Measurements from ENCODE around the gene LGALS9C. TPM values are rescaled to one million over a fixed set of nuclear protein-coding genes. Genes with fewer than 3 reads are reported as not detected.
"Not testable (repeated sequence)": the region's sequence is repeated elsewhere in the genome, so short reads cannot be mapped to it uniquely, and the experiment has no call there.

Gene LGALS9C
- total and polyA plus RNA-seq, 5 experiments from 2014 or later, result not detected

DNA sequence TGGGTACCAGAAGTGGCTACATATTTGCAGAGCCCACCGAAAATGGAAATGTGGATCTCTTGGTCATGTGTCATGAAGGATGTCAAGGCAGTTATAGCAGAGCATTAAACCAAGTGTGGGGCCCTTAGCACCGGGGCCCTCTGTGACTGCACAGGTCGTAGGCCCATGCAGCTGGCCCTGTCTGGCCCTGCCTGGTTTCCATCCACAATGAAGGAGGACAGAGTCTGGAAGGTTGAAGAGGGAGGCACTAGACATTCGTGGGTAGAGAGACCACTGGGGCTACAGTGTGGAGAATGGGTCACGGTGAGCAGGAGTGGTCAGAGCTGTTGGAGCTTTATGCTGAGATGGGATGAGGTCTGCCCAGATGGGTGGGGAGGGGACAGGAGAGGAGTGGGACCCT is 9.6 kb upstream of the LGALS9C start:
- ATAC-seq, POLR2A ChIA-PET, H3K4me1 Mint-ChIP-seq, H3K4me3 Mint-ChIP-seq, H3K27me3 Mint-ChIP-seq, DNase-seq, H3K27ac Mint-ChIP-seq, H3K36me3 Mint-ChIP-seq, H3K9me3 Mint-ChIP-seq: not testable (repeated sequence)

DNA sequence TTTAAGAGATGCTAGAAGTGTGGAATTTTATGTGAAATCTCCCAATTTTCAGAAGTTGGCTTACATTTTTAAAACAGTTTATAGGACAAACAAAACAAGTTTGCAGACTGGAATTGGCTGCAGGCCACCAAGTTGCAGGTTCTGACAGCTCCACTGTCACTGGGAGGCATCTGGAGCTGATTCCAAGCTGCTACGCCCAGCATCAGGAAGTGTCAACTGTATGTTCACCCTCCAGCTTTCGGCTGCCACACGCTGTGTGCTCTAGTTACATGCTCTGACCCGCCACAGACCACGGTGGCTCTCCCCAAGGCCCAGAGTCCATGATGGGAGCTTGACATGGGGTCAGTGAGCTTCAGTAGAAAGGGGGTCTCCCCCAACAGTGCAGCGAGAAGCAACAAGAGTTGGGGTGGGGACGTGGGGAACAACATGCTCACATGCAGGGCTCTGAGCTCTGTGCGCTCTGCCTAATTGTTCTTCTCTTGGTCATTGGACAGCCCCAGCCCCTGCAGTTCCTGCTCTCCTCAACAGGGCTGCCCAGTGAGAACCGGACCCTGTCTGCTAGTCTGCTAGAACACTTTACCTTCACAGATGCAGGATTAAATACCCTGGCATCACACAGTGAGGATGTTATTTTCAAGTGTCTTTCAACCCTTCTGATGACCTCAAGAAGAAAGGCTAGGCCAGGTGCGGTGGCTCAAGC is 8.0 kb upstream of the LGALS9C start:
- H3K4me1 Mint-ChIP-seq, POLR2A ChIA-PET, H3K27me3 Mint-ChIP-seq, H3K27ac Mint-ChIP-seq, H3K4me3 Mint-ChIP-seq, H3K9me3 Mint-ChIP-seq, ATAC-seq, H3K36me3 Mint-ChIP-seq, DNase-seq: not testable (repeated sequence)

DNA sequence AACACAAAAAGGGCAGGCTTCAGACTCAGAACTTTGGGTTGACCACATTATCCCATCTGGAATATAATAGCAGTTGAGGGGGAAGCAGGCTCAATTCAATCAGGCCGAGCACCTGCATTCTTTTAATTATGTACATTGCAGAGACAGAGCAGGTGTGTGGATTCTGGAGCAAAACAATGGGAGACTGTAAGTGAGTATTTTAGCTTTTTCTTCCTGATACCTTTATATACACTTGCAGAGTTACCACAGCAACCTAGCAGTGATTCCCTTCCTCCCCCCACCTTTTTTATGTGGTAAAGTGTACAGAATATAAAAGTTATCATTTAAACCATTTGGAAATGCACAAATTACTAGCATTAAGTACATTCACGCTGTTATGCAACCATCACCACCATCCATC is 6.8 kb upstream of the LGALS9C start:
- H3K27me3 Mint-ChIP-seq, H3K4me1 Mint-ChIP-seq, H3K9me3 Mint-ChIP-seq, H3K36me3 Mint-ChIP-seq, POLR2A ChIA-PET, DNase-seq, ATAC-seq, H3K27ac Mint-ChIP-seq, H3K4me3 Mint-ChIP-seq: not testable (repeated sequence)

DNA sequence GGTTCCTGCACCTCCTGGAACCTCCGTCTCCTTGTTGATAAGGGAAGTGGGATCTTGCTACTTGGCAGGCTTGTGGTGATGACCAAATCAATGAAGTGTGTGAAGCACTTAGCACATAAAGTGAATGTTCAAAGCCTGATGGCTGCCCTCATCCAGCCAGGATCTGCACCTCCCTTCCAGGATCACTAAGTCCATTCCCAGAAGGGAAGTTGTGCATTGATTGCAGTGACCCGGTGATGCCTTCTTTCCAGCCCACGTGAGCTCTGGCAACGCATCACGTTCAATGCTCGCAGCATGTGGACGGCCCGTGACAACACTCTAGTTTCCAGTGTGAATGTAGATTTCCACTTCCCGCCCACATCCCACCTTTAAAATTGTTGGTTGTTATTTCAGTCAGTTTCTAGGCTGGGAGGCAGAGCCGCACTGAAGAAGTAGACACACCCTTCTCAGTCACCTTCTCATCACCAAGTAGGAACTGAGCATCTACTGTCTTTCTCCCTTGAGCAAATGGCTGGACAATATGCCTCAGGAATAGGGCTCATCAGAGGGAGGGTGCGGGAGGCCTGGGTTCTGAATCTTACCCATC is 6.2 kb upstream of the LGALS9C start:
- ATAC-seq, DNase-seq, POLR2A ChIA-PET, H3K27ac Mint-ChIP-seq, H3K4me3 Mint-ChIP-seq, H3K4me1 Mint-ChIP-seq, H3K36me3 Mint-ChIP-seq, H3K9me3 Mint-ChIP-seq, H3K27me3 Mint-ChIP-seq: not testable (repeated sequence)

DNA sequence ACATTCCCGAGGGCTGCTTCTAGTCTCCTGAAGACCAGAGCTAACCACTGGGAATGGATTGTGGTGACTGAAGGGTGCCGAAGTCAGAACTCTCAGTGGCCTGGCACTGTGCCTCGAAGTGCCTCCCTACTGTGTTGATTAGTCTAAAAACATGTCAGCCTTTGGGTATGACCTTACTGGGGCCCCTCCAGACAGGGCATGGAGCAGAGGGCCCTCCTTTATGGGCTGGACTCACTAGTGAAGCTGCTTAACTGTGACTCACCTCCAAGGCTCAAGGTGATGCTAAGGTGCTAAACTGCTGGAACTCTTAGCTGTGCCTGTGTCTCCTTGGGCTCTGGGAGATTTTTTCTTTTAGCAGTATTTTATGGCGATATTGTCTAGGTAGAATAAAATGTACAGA is 2.6 kb upstream of the LGALS9C start:
- ATAC-seq, H3K4me1 Mint-ChIP-seq, H3K27ac Mint-ChIP-seq, H3K9me3 Mint-ChIP-seq, H3K4me3 Mint-ChIP-seq, H3K27me3 Mint-ChIP-seq, POLR2A ChIA-PET, DNase-seq, H3K36me3 Mint-ChIP-seq: not testable (repeated sequence)

DNA sequence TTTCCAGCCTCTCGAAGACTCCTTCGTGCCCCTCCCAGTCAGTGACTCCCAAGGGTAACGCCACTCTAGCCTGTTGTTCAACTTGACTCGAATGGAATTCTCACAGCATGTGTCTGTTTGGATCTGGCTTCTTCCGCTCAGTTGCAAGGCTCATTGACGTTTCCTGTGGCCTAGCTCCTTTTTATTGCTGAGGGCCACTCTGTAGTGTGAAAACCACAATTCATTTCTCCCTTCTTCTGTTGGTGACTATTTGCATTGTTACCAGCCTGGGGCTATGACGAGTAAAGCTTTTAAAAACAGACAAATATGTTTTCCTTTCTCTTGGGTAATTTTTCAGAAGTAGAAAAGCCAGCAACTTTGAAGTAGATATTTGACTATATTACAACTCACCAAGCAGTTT is 1.8 kb upstream of the LGALS9C start:
- peak in 1 of 10 donors; percentile 13 for DNase-seq
- H3K4me1 Mint-ChIP-seq, POLR2A ChIA-PET, ATAC-seq, H3K36me3 Mint-ChIP-seq, H3K4me3 Mint-ChIP-seq, H3K27me3 Mint-ChIP-seq, H3K9me3 Mint-ChIP-seq, H3K27ac Mint-ChIP-seq: not testable (repeated sequence)

DNA sequence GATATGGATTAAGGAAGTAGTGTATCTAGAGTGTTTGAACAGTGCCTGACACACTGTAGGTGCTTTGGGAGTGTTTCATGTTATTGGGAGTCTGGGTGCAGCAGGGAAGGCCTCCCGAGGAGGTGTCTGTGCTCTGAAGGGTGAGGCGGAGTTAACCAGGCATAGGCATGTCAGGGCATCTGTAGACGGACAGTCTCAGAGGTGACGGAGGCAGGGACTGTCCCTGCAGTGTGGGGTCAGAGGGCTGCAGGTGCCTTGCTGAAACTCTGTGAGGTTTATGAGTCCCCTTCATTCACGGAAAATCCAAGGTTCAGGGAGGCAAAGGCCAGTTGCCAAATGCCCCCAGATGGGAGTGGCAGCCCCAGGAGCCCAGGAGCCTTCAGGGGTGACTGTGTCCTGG is 778 bp downstream of the LGALS9C start:
- not testable (repeated sequence) for ATAC-seq

DNA sequence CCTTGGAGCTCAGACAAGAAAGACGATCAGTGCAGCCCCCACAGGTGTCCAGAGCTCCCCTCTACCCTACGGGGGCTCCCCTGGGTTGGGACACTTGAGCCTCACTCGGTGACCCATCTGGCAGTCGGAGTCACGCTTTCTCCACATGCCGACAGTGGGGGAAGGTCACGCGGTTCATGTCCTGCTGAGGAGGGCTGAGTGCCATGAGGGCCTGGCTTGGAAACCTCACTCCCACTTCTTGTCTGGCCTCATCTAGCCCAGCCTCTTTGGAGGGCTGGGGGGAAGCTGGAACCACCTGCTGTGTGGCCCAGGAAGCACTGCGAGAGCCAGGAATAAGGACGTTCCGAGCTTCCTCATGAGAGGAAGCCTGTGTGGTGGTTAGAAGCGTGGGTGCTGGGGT is 1.8 kb downstream of the LGALS9C start:
- H3K27ac Mint-ChIP-seq, H3K27me3 Mint-ChIP-seq, H3K9me3 Mint-ChIP-seq, H3K4me1 Mint-ChIP-seq, POLR2A ChIA-PET, H3K4me3 Mint-ChIP-seq, ATAC-seq, H3K36me3 Mint-ChIP-seq: not testable (repeated sequence)
- peak in 1 of 10 donors; percentile 43 for DNase-seq

More for the DNA sequence above, 778 bp downstream of the LGALS9C start:
- H3K27me3 Mint-ChIP-seq, POLR2A ChIA-PET, H3K9me3 Mint-ChIP-seq, H3K4me1 Mint-ChIP-seq, H3K4me3 Mint-ChIP-seq, DNase-seq, H3K27ac Mint-ChIP-seq, H3K36me3 Mint-ChIP-seq: not testable (repeated sequence)

DNA sequence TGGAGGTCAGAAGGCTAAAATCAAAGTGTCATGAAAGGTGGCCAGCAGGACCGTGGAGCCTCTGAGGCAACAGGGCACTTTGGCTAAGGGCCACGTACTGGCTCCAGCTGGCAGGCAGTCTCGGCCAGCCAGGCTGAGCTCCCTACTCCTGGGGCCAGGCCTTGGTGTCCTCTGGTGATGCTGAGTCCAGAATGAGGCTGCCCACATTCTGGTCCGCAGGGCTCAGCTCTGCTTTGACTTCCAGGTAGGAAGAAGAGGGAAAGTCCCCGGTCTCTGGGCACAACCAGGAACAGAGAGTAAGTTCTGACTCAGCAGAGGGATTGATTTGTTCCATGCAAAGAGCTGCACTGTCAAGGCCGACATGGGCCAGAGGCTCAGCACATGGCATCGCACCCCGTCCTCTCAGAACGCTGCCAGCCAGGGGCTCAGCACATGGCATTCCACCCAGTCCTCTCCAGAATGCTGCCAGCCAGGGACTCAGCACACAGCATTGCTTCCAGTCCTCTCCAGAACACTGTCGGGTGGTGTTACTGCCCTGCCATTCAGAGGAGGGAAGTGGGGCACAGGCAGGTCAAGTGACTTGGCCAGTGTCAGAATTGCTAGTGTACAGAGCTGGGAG is 2.5 kb downstream of the LGALS9C start:
- H3K9me3 Mint-ChIP-seq, ATAC-seq, H3K4me1 Mint-ChIP-seq, POLR2A ChIA-PET, H3K27ac Mint-ChIP-seq, H3K4me3 Mint-ChIP-seq, H3K27me3 Mint-ChIP-seq, H3K36me3 Mint-ChIP-seq: not testable (repeated sequence)
- DNase-seq, result peak in 1 of 10 donors; percentile 4

DNA sequence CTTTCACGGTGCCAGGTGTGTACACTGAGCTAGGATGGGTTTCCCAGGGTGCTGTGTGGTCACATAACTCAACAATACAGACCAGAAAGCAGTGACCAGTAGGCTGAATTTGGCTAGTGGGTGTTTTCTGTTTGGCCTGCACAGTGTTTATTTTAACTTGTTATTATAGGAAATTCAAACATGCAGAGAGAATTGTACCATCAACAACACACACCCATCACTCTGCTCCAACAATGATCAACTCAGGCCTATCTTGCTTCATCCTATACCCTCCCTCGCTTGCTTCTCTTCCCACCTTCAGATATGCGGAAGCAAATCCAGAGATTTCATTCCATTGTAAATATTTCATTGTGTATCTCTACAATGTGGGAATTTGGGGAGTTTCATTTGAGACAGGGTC is 5.2 kb downstream of the LGALS9C start:
- H3K9me3 Mint-ChIP-seq, POLR2A ChIA-PET, H3K4me1 Mint-ChIP-seq, H3K36me3 Mint-ChIP-seq, DNase-seq, H3K27ac Mint-ChIP-seq, H3K4me3 Mint-ChIP-seq, H3K27me3 Mint-ChIP-seq, ATAC-seq: not testable (repeated sequence)

DNA sequence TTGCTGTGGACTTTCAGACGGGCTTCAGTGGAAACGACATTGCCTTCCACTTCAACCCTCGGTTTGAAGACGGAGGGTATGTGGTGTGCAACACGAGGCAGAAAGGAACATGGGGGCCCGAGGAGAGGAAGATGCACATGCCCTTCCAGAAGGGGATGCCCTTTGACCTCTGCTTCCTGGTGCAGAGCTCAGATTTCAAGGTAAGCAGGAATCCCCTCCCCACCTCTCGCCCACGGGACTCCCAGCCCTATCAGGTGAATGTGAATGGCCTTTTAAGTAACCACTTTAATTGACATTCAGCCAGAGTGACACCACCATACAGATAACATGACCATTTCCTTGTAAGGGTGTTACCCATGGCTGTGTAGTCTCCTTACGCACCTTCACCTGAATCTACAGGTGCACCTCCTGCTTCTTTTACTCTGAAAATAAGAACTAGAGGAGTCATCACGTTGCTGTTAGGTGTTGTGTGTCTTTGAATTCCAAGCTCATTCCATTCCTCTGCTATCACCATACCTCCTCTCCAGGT is 9.4 kb downstream of the LGALS9C start:
- H3K27me3 Mint-ChIP-seq, ATAC-seq, H3K9me3 Mint-ChIP-seq, H3K36me3 Mint-ChIP-seq, DNase-seq, H3K27ac Mint-ChIP-seq, H3K4me1 Mint-ChIP-seq, H3K4me3 Mint-ChIP-seq, POLR2A ChIA-PET: not testable (repeated sequence)

DNA sequence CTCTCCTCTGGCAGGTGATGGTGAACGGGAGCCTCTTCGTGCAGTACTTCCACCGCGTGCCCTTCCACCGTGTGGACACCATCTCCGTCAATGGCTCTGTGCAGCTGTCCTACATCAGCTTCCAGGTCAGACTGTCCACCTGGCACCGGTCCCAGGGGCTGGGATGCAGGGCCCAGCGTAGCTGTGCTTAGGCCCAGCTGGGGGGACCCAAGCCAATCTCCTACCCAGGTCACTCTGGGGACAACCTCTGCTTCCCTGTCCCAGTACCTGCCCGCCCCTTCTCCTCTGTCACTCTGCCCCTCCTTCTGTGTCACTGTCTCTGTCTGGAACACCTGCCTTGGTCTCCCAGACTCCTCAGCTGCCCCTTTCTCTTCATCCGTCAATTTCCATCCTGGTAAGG is 11.0 kb downstream of the LGALS9C start:
- H3K9me3 Mint-ChIP-seq, H3K4me3 Mint-ChIP-seq, H3K27me3 Mint-ChIP-seq, H3K4me1 Mint-ChIP-seq, H3K36me3 Mint-ChIP-seq, POLR2A ChIA-PET, ATAC-seq: not testable (repeated sequence)
- DNase-seq, result peak in 1 of 10 donors; percentile 10
- peak overlapping the region in 1 of 10 donors; percentile 53 for H3K27ac Mint-ChIP-seq

DNA sequence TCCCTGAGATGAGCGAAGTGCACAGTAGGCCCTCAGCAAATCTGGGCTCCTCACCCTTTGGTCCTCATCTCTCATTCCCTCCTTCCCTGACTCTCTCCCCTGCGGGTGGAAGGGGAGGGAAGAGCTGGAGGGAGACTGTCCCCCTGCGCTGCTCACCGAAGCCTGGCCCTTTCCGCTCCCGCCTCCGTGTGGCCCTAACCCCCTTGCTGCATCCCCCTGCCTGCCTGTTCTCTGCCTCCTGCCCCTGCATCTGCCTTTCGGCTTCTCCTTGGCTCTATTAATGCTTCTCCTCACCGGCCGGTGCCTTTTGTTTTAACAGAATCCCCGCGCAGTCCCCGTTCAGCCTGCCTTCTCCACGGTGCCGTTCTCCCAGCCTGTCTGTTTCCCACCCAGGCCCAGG is 12.0 kb downstream of the LGALS9C start:
- H3K4me3 Mint-ChIP-seq, POLR2A ChIA-PET, ATAC-seq, H3K36me3 Mint-ChIP-seq, H3K27ac Mint-ChIP-seq, H3K27me3 Mint-ChIP-seq, H3K4me1 Mint-ChIP-seq, DNase-seq, H3K9me3 Mint-ChIP-seq: not testable (repeated sequence)

DNA sequence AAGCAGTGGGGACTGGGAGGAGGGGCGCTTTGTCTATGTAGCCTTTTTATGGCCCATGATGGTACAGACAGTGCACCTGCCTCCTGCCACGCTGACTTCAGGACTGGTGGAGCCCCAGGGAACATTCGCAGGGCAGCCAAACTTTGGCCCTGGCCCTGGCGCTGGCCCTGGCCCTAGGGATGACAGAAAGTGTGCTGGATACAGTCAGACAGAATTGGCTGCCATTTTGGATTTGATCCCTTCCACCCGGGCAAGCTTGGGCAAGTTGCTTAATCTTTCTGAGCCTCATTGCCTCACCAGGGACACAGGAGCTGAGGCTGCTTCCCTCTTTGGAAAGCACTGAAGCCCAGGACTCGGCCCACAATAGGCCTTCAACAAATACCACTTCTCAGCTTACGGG is 13.4 kb downstream of the LGALS9C start:
- ATAC-seq, H3K4me3 Mint-ChIP-seq, H3K9me3 Mint-ChIP-seq, H3K36me3 Mint-ChIP-seq, DNase-seq, H3K27me3 Mint-ChIP-seq, POLR2A ChIA-PET, H3K27ac Mint-ChIP-seq, H3K4me1 Mint-ChIP-seq: not testable (repeated sequence)

All from naive thymus-derived CD8-positive, alpha-beta T cell (primary cell).